Activated CD8-positive, alpha-beta T cell treated with anti-CD3 and anti-CD28 coated beads for 36 hours (primary cell): ENCODE measurements around the gene RALBP1. TPM values are rescaled to one million over a fixed set of nuclear protein-coding genes. Genes with fewer than 3 reads are reported as not detected.

Experiments
- ATAC-seq: fragments of 200-7000 bp; cut with Tn5 transposase; one replicate; pipeline ENCODE4 v1.10.0; 2021; ENCODE audit warnings: mild to moderate bottlenecking, moderate library complexity
- CTCF ChIA-PET: fragments of 350-600 bp; sonication (Branson Sonifier 250); formaldehyde crosslinking; loops from one replicate; lab custom pipeline; 2021; ENCODE audit warnings: antibody characterized with exemption; lab: Charles Lee
- POLR2A ChIA-PET: fragments of 350-600 bp; sonication (Branson Sonifier 250); formaldehyde crosslinking; loops from one replicate; lab custom pipeline; 2021; ENCODE audit warnings: antibody characterized with exemption; lab: Charles Lee
- DNase-seq: peaks from one replicate; pipeline ENCODE4 v3.0.0-alpha.2; 2020
- H3K27ac Mint-ChIP-seq: one replicate; pipeline ENCODE4 v1.8.0; 2021; ENCODE audit warnings: mild to moderate bottlenecking, mixed read lengths
- H3K27me3 Mint-ChIP-seq: one replicate; pipeline ENCODE4 v1.8.0; 2021; ENCODE audit warnings: mixed read lengths
- H3K36me3 Mint-ChIP-seq: one replicate; pipeline ENCODE4 v1.8.0; 2021; ENCODE audit warnings: low read depth, mixed read lengths
- H3K4me1 Mint-ChIP-seq: one replicate; pipeline ENCODE4 v1.8.0; 2021; ENCODE audit warnings: low read depth, mixed read lengths
- H3K4me3 Mint-ChIP-seq: one replicate; pipeline ENCODE4 v1.8.0; 2021; ENCODE audit warnings: mild to moderate bottlenecking, moderate library complexity, mixed read lengths
- H3K9me3 Mint-ChIP-seq: one replicate; pipeline ENCODE4 v1.8.0; 2021; ENCODE audit warnings: mixed read lengths
- intact Hi-C: fragments of 100-400 bp; cut with micrococcal nuclease; formaldehyde crosslinking; loops from one replicate; pipeline ENCODE4 v1.10.0; 2022
- total RNA-seq, 2 experiments: library from RNA; stranded (reverse); gene quantifications; one replicate each; pipeline ENCODE4 v1.2.3, GENCODE V29; 2021
- TF ChIP-seq, protein P1 (sequence below): fragments of 200-600 bp; IDR thresholded peaks from one replicate; pipeline ENCODE4 v1.8.0; 2022; ENCODE audit warnings: antibody characterized with exemption, mild to moderate bottlenecking

RALBP1 gene
- total RNA-seq, 2 experiments from 2014 or later: 47.8 to 50.2 TPM

GRCh38 chr18:9535430-9535991, 60.2 kb downstream of the RALBP1 start:
- H3K27ac Mint-ChIP-seq: no peak overlapping the region
- no peaks in the 10 kb centered on the region for H3K9me3 Mint-ChIP-seq
- ATAC-seq: no peak
- intact Hi-C loops: no loop called here
- no peak overlapping the region for H3K4me3 Mint-ChIP-seq
- CTCF ChIA-PET: no interaction called here
- no peaks in the 10 kb centered on the region for H3K27me3 Mint-ChIP-seq
- no peak for DNase-seq
- no peaks in the 10 kb centered on the region for H3K4me1 Mint-ChIP-seq
- POLR2A ChIA-PET: no interaction called here
- TF ChIP-seq, protein P1, sequence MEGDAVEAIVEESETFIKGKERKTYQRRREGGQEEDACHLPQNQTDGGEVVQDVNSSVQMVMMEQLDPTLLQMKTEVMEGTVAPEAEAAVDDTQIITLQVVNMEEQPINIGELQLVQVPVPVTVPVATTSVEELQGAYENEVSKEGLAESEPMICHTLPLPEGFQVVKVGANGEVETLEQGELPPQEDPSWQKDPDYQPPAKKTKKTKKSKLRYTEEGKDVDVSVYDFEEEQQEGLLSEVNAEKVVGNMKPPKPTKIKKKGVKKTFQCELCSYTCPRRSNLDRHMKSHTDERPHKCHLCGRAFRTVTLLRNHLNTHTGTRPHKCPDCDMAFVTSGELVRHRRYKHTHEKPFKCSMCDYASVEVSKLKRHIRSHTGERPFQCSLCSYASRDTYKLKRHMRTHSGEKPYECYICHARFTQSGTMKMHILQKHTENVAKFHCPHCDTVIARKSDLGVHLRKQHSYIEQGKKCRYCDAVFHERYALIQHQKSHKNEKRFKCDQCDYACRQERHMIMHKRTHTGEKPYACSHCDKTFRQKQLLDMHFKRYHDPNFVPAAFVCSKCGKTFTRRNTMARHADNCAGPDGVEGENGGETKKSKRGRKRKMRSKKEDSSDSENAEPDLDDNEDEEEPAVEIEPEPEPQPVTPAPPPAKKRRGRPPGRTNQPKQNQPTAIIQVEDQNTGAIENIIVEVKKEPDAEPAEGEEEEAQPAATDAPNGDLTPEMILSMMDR: no peak
- H3K36me3 Mint-ChIP-seq: peaks cover 25% of the 10 kb centered on the region

GRCh38 chr18:9536354-9537152, 61.2 kb downstream of the RALBP1 start:
- Mint-ChIP-seq H3K27ac (no peak overlapping the region), H3K27me3 (no peaks in the 10 kb centered on the region), H3K36me3 (peaks cover 23% of the 10 kb centered on the region), H3K9me3 (no peaks in the 10 kb centered on the region), H3K4me3 (no peak overlapping the region), H3K4me1 (no peaks in the 10 kb centered on the region)
- no peak for ATAC-seq
- TF ChIP-seq, protein P1: no peak
- POLR2A ChIA-PET: no interaction called here
- intact Hi-C loops: no loop called here
- CTCF ChIA-PET: interaction anchor here (1.6 kb wide), 1 partner anchor 76 kb away, joined by 4 read pairs; no protein-coding TSS in a partner anchor
- no peak for DNase-seq

DNA sequence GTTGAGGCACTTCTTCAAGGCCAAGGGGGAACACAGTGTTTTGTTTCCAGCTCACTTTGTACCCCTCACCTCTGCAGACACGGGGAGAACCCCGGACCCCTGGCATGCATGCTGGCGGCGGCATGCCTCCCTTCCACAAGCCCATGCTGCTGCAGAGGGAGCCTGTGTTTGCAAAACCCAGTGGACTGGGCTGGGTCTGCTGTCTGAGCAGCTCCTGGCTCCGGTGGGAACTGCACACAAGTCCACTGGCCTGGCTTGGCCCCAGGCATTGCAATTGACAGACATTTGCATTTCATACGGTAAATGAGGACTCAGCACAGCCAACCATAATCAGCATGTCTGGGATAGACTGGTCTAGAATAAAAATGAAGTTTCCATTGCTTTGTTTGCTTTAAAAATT, 62.4 kb downstream of the RALBP1 start:
- Mint-ChIP-seq H3K4me3 (no peak overlapping the region), H3K27me3 (no peaks in the 10 kb centered on the region), H3K4me1 (no peaks in the 10 kb centered on the region), H3K36me3 (peaks cover 23% of the 10 kb centered on the region), H3K9me3 (no peaks in the 10 kb centered on the region), H3K27ac (no peak overlapping the region)
- intact Hi-C loops: no loop called here
- DNase-seq (no peak), ATAC-seq (no peak)
- POLR2A ChIA-PET: no interaction called here
- CTCF ChIA-PET: interaction anchor here (1.6 kb wide), 1 partner anchor 75 kb away, joined by 4 read pairs; no protein-coding TSS in a partner anchor
- TF ChIP-seq, protein P1: no peak

DNA sequence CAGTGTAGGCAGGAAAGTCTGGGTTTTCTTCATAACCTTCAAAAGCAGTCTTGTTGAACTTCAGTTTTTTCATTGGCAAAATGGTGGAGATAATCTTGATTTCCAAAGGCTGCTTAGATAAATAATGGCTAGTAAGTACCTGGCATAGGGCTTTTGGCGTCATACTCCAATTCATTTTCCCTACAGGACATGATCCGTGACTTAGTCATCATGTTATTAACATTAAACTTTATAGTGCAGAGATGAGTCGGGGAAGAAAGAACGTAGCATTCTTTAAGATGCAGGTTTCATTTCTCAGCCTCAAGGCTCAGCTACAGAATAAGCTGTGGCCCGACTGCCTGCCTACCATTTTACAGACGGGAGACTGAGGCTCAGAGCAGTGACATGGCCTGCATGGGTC, 64.0 kb downstream of the RALBP1 start:
- intact Hi-C loops: no loop called here
- ATAC-seq: no peak
- H3K4me3 Mint-ChIP-seq: no peak overlapping the region
- no peaks in the 10 kb centered on the region for H3K9me3 Mint-ChIP-seq
- POLR2A ChIA-PET: no interaction called here
- DNase-seq: no peak
- no peaks in the 10 kb centered on the region for H3K27me3 Mint-ChIP-seq
- TF ChIP-seq, protein P1: no peak
- H3K36me3 Mint-ChIP-seq: peaks cover 17% of the 10 kb centered on the region
- no peaks in the 10 kb centered on the region for H3K4me1 Mint-ChIP-seq
- H3K27ac Mint-ChIP-seq: no peak overlapping the region
- CTCF ChIA-PET: interaction anchor here (1.5 kb wide), 1 partner anchor 10 kb away, joined by 3 read pairs; no protein-coding TSS in a partner anchor

DNA sequence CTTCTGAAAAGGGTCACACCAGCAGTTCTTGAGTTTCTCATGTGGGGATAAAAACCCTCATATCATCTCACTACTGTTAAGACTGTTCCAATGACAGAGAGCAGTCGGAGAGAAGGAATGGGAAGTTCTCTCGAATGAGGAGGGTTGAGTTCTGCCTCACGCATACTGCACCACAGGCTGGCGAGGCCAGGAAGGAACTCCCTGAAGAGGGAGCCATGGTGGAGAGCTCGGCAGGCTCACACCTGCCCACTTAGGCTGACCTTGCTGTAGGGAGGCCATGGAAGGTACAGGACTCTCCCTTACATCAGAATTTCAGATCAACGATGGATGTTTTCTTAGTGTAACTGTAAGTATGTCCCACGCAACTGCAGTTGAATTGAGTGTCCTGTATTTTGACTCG, 64.6 kb downstream of the RALBP1 start:
- H3K27me3 Mint-ChIP-seq: no peaks in the 10 kb centered on the region
- intact Hi-C loops: no loop called here
- DNase-seq: no peak
- CTCF ChIA-PET: interaction anchor here (1.5 kb wide), 1 partner anchor 11 kb away, joined by 3 read pairs; no protein-coding TSS in a partner anchor
- H3K9me3 Mint-ChIP-seq: no peaks in the 10 kb centered on the region
- H3K27ac Mint-ChIP-seq: no peak overlapping the region
- POLR2A ChIA-PET: no interaction called here
- TF ChIP-seq, protein P1: no peak
- peaks cover 16% of the 10 kb centered on the region for H3K36me3 Mint-ChIP-seq
- ATAC-seq: no peak
- H3K4me1 Mint-ChIP-seq: no peaks in the 10 kb centered on the region
- H3K4me3 Mint-ChIP-seq: no peak overlapping the region
